IMR-90 (cell line): ENCODE measurements around the gene TMEM63A.

Experiments used
- BHLHE40 ChIP-seq: fragments of 150-350 bp; IDR thresholded peaks from 2 replicates; pipeline ENCODE4 v1.6.1; 2016; ENCODE audit warnings: mild to moderate bottlenecking, low read depth, low read length
- CTCF ChIP-seq: conservative IDR thresholded peaks from 2 replicates; pipeline ENCODE4 v1.5.1; 2012; ENCODE audit warnings: mild to moderate bottlenecking, low read depth, low read length, improper control_type of control experiment
- ELK1 ChIP-seq: fragments of 150-350 bp; IDR thresholded peaks from 2 replicates; pipeline ENCODE4 v1.6.1; 2016; ENCODE audit warnings: low read depth, mild to moderate bottlenecking, low read length, moderate library complexity, borderline replicate concordance
- FOS ChIP-seq: fragments of 150-350 bp; IDR thresholded peaks from 2 replicates; pipeline ENCODE4 v1.6.1; 2016; ENCODE audit warnings: low read depth, low read length
- MAFK ChIP-seq: IDR thresholded peaks from 2 replicates; pipeline ENCODE4 v1.6.1; 2012; ENCODE audit warnings: low read depth, low read length, improper control_type of control experiment
- MAZ ChIP-seq: IDR thresholded peaks from 2 replicates; pipeline ENCODE4 v1.6.1; 2012; ENCODE audit warnings: low read depth, mild to moderate bottlenecking, low read length, improper control_type of control experiment, moderate library complexity, borderline replicate concordance
- MXI1 ChIP-seq: IDR thresholded peaks from 2 replicates; pipeline ENCODE4 v1.6.1; 2012; ENCODE audit warnings: low read depth, mild to moderate bottlenecking, low read length, moderate library complexity, borderline replicate concordance
- POLR2A ChIP-seq: IDR thresholded peaks from 2 replicates; pipeline ENCODE4 v1.6.1; 2012; ENCODE audit warnings: mild to moderate bottlenecking, low read depth, low read length
- RAD21 ChIP-seq: IDR thresholded peaks from 2 replicates; pipeline ENCODE4 v1.6.1; 2012; ENCODE audit warnings: low read length, improper control_type of control experiment
- RCOR1 ChIP-seq: IDR thresholded peaks from 2 replicates; pipeline ENCODE4 v1.6.1; 2012; ENCODE audit warnings: mild to moderate bottlenecking, low read length, improper control_type of control experiment; ENCODE audit not compliant: insufficient replicate concordance
- RFX5 ChIP-seq: IDR thresholded peaks from 2 replicates; pipeline ENCODE4 v1.8.0; 2012; ENCODE audit warnings: low read depth, mild to moderate bottlenecking, low read length, moderate library complexity
- SMC3 ChIP-seq: fragments of 150-350 bp; IDR thresholded peaks from 2 replicates; pipeline ENCODE4 v1.6.1; 2016; ENCODE audit warnings: low read depth, mild to moderate bottlenecking, antibody characterized with exemption, low read length, moderate library complexity

GRCh38 chr1:225813214-225813964, 68.8 kb downstream of the TMEM63A start:
- TF ChIP-seq CTCF = no peak
- no peak for TF ChIP-seq POLR2A
- TF ChIP-seq MAZ = no peak
- TF ChIP-seq MXI1 = no peak
- TF ChIP-seq ELK1 = no peak
- no peak for TF ChIP-seq RCOR1
- TF ChIP-seq MAFK = no peak
- no peak for TF ChIP-seq RAD21
- no peak for TF ChIP-seq FOS
- no peak for TF ChIP-seq SMC3
- TF ChIP-seq BHLHE40 = no peak
- peak; percentile 19; the same call in 1 of the 2 replicates for TF ChIP-seq RFX5
